Left forelimb (tissue), 1 donor: ENCODE results near the gene SLC25A25.

Experiments
- DNase-seq: peaks from one replicate; pipeline ENCODE4 v3.0.0-alpha.2; 2018; ENCODE audit warnings: low spot score

The SLC25A25 gene

DNA sequence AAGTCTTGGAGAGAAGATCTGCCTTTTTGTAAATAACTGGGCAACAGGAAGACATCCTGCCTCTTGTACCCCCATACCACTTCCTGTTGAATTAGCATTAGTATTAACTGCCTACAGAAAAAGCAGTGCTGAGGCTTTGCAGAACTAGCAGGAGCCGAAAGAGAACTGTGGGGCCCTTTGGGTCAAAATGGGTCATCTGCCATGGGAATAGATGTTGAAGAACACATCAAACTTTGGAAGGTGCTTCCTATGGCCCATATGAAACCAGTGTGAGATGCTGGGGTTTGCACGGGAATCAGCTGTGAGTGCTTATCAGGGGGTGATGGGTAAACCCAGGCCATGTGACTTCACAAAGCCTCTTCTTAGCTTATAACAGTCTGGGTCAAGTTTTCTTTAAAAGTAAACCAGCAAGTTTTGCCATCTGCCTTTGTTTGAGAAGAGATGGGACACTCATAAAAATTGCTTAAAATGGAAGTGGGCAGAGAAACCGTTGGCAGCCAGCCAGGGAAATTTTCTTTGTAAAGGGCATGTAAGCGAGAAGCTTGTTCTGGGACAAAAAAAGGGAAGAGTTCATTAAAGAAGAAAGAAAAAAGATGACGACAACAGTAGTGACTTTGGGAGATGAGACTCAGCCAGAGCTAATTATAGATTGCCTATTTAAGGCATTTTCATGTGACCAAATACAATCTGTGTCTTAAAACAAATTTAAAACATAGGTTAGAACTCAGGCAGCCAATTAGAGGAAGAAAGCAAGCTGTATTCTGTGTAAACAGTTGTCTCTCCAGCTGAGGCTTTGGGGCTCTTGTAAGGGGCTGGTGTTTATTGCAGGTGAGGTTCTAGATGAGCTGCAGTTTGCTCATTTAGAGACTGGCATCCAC, 4.4 kb downstream of the SLC25A25 start:
- no peak for DNase-seq

DNA sequence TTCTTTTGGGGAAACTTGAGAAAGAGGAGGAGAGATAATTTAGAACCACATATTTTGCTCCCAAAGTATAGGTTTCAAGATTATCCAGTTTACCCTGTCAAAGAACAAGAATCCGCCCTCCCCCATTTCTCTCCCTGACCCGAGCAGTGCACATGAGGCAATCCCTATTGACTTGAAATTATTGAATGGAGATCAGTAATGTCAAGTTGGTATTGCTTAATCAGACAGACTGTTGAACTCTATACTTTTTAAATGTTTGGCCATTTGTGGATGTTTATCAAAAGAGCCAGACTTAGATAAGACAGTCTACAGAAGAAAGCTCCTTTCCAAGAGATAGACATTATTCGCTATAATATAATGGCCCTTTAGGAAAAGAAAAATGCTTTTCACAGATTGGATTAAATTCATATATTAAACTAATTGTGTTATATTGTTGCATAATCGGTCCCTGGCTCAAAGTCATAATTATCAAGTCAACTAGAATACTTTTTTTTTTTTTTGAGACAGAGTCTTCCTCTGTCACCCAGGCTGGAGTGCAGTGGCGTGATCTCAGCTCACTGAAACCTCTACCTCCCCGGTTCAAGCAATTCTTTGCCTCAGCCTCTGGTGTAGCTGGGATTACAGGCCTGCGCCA, 5.3 kb downstream of the SLC25A25 start:
- no peak for DNase-seq

DNA sequence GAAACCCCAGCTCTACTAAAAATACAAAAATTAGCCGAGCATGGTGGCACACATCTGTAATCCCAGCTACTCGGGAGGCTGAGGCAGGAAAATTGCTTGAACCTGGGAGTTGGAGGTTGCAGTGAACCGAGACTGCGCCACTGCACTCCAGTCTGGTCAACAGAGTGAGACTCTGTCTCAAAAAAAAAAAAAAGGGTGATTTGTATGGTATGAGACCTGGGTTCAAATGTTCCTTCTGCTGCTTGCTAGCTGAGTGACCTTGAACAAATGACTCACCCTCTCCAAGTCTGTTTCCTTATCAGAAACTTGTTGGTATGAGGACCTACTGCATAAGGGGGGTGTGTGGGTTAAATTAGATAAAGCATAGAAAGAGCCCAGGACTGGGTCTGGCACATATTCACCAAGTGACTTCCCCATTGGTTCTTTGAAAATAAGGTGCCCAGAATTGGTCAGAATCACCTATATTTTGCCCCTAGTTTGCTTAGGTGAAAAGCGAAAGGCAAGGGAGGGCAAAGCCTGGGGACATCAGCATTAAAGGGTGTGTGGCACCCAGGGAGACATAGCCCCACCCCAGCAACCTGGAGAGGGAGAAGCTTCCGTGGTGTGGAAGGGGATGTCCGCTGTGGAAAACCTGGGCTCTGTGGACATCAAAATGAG, 9.9 kb downstream of the SLC25A25 start:
- no peak for DNase-seq

DNA sequence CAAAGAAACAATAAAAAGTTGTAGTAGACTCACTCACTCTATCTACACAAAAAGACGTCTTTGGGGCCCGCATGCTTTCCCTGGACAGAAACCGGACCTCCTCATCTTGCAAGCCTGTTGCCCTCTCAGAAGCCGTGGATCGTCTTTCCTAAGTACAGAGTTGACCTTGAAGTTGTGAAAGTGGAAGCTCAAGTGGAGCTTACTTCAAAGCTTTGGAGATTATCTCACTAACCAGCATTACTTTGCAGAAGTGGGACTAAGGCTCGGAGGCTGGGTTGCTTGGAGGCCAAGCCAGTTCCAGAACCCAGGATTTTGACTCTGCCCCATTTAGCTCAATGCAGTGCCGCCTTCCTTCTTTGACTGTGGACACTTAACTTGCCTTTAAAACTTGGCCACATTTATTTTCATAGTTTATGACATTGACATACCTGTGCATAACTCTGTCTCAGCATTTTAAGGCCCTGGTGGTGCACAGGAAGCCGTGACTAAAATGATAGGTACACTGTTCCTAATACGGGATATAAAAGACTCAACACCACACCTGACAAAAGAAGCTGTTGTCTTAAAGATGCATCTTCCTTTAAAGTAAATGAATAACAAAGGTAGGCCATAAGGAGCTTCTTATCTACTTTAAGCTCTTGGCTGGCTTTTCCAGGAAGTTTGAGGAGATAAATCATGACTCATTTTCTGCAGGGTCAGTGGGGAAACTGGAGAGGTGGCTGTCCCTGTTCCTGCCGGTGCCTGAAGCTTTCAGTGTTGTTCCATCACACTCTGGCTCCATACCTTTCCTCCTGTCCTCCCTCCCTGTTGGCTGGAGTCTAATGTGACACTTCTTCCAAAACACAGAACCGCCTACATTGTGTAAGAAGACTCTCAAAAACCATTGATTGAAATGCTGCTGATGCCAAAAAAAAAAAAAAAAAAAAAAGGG, 10.7 kb downstream of the SLC25A25 start:
- DNase-seq, result no peak

DNA sequence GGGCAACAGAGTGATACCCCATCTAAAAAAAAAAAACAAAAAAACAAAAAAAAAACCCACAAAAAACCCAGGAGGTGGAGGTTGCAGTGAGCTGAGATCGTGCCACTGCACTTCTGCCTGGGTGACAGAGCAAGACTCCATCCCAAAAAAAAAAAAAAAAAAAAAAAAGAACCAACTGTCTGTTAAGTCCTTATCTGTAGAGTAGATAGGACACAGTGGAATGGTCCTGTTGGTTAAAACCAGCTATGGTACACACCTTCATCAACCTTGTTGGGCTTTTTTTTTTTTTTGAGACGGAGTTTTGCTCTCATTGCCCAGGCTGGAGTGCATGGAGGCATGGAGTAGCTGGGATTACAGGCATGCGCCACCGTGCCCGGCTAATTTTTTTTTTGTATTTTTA, 12.2 kb downstream of the SLC25A25 start:
- DNase-seq, result no peak

DNA sequence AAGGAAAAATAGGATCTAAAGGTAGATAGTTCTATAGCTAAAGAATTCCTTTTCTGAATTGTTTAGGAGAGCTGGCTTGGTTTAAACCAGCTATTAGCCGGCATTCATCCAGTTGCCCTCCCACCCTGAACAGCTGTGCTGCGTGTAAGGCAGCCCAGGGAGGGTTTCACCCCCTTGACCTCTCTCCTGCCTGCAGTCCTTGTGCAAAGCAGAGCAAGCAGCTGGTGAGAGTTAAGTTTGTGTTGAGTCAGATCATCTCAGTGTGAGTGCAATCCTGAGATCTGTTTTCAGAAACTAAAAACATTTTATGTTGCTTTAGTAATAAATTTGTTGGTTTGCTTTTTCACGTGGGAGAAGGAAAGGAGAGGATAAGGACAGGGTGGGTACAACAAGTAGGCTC, 13.0 kb downstream of the SLC25A25 start:
- DNase-seq, result no peak

DNA sequence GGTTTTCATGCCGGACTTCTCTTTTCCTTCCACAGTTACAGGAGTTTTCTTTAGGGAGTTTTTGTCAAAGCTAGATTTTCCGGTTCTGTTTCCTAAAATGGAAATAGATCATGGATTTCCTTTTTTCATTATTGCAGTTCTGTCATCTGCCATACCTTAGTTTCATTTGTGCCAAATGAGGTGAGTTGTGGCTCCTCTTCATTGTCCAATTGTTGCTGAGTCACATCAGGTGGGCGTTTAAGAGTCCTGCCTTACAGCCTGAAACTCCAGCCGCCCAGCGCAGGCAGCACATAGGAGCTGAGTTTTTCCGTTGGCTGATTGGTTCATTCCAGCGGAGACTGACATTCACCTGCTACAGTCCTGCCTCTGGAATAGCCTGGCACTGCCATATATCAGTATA, 14.1 kb downstream of the SLC25A25 start:
- DNase-seq, result no peak

DNA sequence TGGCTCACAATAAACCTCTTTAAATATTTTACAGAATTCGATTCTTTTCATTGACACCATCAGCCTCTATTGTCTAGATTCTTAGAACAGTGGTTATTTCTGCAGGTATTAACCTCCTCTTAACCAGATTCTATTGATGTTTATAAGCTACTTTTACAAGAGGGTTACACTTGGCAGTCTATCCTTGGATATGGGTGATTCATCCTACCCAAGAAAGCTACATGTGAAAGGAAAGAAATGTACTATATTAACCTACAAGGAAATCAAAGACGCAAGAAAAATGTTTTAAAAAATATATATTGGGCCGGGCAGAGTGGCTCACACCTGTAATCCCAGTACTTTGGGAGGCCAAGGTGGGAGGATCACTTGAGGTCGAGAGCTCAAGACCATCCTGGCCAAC, 16.7 kb downstream of the SLC25A25 start:
- DNase-seq, result no peak

DNA sequence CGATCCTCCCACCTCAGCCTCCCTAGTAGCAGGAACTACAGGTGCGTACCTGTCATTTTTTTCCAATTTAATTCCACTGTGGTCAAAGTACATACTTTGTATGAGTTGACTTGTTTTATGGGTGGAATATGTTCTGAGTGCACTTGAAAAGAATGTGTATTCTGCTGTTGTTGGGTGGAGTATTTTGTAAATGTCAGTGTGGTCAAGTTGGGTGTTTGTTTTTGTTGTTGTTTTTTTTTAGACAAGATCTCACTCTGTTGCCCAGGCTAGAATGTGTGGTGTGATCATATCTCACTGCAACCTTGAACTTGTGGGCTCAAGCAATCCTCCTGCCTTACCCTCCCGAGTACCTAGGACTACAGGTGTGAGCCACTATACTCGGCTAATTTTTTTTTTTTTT, 17.9 kb downstream of the SLC25A25 start:
- DNase-seq, result no peak

DNA sequence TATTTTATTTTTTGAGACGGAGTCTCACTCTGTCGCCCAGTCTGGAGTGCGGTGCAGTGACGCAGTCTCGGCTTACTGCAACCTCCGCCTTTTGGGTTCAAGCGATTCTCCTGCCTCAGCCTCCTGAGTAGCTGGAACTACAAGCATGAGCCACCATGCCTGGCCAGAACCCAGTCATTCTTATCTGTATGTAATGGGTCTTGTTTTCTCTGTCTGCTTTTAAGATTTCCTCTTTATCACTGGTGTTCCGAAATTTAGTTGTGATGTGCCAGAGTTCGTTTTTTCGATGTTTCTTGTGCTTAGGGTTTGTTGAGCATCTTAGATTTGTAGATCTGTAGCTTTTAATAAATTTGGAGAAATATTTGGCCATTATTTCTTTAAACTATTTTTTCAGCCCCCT, 19.2 kb downstream of the SLC25A25 start:
- no peak for DNase-seq

DNA sequence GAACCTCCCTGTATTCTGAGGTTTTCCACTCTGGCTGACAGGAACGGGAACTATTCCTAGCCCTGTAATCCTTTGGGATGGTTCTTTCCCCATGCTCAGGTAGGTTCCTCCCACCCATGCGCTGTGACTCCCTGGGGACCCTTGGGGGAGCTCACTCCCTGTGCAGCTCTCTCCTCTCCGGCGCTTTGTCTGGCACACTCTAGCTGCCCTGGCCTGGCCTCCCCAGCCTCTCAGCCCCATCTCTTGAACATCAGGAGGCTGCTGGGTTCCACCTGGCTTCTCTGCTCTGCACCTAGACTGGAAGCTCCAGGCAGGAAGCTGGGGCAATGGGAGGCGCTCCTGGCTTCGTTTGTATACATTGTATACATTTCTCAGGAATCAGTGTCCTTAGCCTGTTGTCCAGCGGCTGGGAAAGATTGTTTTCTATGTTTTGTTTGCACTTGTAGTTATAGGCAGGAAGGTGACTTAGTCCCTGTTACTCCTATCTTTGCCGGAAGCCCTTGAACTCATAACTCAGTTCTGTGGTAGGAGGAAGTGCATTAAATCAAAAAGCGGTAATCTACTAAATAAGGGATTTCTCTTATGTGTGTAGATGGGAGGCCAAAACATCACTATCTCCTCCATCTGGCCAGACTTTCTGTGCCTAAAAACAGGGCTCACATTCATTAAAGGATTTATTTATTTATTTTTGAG, 20.4 kb downstream of the SLC25A25 start:
- no peak for DNase-seq

DNA sequence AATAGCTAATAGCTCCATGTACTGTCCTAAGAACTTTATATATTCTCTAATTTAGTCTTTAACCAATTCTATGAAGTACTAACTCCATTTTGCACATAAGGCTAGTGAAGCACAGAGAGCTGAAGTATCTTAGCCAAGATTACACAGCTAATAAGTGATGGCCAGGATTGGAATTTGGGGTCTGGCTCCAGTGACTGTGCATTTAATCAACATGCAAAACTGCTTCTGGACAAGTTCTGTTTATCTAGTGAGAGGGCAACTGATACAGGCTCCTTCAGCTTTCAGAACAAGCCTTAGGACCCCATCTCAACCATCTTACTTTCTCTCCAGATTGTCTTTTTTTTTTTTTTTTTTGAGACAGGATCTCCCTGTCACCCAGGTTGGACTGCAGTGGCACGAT, 21.3 kb downstream of the SLC25A25 start:
- DNase-seq, result no peak

DNA sequence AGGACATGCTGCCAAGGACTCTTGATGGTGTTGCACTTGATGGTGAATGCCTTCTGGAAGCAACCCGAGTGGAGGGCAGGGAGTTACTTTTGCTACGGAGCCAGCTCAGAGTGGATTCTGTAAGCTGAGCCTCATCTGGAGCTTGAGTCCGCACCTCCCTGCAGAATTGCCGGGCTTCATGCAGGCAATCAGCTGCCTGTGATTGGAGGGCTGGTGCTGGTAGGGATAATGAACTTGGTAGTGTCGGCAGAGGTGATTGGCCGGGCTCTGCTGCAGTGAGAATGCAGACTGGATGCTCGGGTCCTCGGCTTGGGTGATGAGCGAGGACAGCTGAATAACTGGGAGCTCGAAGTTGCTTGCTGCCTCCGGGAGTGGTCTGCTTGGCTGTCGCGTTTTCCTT, 23.1 kb downstream of the SLC25A25 start:
- peak; percentile 87 for DNase-seq

DNA sequence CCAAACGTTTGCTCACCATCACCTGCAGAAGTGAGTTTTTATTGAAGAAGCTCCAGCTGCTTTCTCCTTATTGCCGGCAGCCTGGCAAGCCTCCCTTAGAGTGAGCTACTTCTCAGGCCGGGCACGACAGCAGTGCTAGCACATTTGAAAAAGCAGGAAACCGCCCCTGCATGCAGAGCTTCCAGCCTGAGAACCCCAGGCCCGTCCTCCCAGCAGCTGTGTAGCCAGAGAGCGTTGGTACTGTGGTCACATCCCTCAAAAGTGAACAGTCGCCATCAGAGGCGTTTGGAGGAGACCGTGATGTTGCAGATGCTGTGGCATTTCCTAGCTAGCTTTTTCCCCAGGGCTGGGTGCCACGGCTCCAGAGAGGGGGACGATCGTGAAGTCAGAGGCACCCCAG, 23.5 kb downstream of the SLC25A25 start:
- DNase-seq, result no peak

DNA sequence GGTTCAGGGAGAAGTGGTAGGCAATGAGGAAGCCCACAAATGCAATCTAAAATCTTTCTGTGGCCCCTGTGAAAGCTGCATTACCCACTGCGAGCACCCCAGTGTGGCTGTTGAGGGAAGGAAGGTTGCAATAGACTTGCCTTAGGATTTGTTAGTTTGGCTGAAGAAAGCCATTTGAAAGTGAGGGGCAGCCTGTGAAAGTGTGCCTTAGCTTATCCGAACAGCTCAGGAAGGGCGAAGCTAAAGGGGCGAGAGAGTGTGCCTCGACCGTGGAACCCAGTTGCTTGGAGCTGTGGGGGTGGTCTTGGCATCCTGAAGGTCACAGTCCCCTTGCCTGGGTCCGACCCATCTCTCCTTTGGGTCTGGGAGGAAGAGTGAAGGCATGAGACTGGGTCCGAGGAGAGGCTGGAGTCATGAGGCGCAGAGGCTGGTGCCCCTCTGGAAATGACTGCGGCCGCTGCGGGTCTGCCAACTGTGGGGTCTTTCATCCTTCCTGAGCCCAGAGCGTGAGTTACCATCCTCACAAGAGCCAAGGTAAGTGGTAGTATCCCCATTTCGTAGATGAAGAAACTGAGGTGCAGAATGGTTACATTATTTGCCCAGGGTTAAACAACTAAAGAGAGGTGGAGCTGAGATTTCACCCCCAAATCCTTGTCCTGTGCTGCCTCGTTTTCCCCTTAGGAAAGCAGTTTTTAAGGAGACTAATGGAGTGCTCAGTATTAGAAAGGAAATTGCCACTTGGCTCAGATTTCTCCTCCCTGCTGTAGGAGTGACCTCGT, 24.4 kb downstream of the SLC25A25 start:
- no peak for DNase-seq

DNA sequence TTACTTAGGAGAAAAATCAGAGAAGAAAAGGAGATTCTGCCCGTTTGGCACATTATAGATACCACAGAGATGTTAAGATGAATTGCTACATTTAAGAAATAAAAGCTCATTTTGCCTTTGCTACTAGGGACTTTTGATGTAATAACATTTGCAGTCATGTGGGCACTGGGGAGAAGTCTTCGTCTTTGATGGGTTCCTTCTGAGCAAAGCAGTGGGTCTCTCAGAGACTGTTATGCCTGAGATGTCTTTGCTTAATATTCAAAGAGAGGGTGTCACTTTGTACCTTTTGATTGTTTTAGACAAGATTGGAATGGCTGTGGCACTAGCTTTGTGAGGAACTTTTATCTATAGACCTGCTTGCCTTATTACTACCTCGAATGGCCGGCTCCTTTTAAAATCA, 25.0 kb downstream of the SLC25A25 start:
- DNase-seq, result no peak

DNA sequence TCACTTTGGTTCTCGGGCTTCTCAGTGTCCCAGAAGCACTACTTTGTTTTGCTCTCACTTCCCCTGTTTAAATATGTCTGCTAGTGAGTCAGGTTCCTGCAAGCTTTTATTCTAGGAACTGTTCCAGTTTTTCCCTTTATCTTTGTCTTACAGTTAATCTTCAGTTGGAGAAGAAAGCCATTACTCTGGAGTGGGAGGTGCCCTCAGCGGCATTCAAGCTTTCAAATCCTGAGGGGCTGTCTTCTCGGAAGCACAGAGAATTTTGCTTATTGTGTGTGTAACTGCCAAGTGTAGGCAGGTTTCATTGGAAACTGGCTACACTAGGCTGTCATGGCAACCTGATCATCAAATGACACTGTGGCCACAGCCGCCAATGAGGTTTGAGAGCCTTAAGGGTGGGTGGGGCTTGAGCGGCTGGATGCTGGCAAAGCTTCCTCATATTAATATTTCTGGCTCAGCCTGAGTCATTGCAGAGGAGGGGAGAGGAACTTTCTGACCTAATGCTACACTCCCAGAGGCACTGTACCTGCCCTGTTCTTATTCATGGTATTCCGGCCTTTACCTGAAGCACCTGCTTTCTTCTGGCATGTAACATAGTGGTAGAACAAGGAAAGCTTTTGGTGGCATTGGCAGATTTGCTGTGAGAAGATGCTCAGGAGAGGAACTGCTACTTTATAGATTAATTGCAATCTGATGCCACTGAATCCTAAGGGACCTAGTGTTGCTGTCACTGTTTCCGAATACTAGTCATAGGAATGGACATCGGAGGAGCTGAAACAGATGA, 26.3 kb downstream of the SLC25A25 start:
- peak; percentile 92 for DNase-seq

DNA sequence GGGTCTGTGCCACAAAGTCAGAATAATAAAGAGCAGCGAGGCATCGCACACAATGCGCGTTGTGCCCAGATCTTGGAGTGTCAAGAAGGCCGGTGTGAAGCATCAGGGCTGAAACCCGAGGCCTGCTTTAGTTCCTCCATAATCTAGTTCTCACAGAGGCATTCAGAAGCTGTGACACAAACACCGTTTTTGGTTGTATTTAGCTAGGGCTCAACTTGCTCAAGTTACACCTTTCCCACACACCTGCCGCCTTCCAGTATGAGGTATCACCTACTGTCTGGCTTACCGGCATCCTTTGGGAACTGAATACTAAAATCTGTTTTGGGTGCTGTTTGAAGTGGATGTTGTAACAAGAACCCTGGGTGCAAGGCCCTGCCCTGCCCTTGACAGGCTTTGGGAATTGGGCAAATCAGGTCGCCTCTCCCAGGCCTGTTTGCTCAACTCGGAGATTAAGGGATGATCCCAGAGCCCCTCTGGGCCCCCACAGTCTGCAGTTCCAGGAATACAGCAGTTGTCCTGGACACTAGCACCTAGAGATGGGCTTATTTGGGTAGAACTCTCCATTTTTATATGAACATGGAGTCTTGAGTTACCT, 27.0 kb downstream of the SLC25A25 start:
- DNase-seq, result no peak
